HG02884 (cell line): ENCODE measurements around the gene FAM120A.

Source experiments
- ATAC-seq: cut with Tn5 transposase; IDR thresholded peaks from one replicate; pipeline ENCODE4 v1.9.1; 2021; ENCODE audit warnings: mild to moderate bottlenecking, moderate library complexity; ENCODE audit not compliant: unreplicated experiment

Gene FAM120A

DNA sequence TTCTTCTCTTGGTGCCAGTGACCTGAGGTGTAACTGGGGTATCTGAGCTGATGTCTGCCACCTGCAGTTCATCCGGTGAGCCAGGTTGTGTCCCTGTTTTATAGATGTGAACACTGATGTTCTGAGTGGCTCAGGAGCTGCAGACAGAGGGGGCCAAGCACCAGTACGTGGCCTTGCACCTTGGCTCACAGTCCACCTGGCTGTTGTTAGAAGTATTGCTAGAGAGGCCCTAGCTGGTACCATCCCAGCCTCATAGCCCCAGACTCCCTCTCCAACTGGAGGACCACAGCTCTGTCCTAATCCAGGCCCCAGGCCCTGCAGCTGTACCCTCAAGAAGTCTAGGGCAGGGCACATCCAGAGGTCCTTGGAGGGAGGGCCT, 141.1 kb downstream of the FAM120A start:
- ATAC-seq = no peak

- ATAC-seq = no peak
Observed at GRCh38 chr9:93593144-93593658, 141.7 kb downstream of the FAM120A start.

GRCh38 chr9:93594041-93594756, 142.7 kb downstream of the FAM120A start:
- ATAC-seq = no peak

- no peak for ATAC-seq
Observed at GRCh38 chr9:93595461-93595860, 144.0 kb downstream of the FAM120A start.

DNA sequence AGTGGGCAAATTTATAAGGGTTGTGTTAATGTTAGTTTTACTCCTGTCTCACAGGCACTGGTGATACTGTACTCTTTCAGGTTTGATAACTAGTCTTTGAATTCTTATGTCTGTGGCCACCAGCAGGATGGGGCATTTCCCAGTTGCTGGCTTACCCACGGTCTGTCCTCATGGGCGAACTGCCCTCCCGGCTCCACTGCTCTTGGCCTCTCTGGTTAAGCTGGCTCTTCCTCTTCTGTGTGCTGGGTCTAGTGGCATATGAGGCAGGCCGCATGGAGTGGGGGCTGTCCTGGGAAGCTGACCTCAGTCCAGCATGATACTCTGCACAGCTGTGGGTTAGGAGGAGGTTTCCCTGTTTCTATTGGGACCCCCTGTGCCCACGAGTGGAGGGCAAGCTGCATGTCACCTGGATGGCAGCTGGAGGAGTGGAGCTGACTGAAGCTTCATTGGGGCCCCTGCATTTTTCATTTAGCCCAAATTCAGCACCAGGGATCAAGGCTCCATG, 144.4 kb downstream of the FAM120A start:
- no peak for ATAC-seq

GRCh38 chr9:93596399-93596798, 144.9 kb downstream of the FAM120A start:
- no peak for ATAC-seq

GRCh38 chr9:93597142-93597706, 145.7 kb downstream of the FAM120A start:
- ATAC-seq = no peak

DNA sequence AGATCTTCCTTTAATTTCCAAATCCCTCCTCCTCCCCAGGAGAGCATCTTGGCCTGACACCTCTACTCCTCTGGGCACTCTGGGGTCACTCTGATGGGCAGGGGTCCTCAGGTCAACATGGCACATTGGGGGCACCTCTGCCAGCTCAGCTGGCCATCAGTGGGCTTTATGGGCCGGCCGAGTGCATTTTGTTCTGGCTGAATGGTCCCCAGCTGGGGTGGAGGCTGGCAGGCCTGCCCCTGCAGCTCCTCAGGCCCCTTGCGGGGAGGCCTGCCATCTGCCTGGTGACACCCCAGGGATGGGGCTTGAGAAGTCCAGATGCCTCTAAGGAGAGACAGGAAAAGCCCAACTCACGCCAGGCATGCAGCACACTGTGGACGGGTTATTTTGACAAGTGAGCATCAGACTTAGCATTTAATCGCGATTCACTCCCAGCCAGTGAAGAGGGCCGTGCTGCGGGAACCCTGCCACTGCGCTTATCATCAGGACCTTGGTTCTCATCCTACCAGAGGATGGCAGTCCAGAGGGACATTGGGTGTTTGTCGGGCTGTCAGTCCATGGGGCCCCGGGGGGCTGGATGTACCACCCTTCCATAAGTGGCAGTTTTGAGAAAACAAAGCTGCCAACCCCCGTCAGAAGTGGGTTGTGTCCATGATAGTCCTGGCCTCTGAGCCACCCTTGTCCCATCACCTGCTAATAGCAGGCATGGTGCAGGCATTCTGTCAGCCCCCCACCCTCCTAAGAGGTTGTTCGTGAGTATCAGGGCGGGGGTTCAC, 146.6 kb downstream of the FAM120A start:
- ATAC-seq = no peak

- no peak for ATAC-seq
Observed at GRCh38 chr9:93598647-93599241, 147.3 kb downstream of the FAM120A start.

DNA sequence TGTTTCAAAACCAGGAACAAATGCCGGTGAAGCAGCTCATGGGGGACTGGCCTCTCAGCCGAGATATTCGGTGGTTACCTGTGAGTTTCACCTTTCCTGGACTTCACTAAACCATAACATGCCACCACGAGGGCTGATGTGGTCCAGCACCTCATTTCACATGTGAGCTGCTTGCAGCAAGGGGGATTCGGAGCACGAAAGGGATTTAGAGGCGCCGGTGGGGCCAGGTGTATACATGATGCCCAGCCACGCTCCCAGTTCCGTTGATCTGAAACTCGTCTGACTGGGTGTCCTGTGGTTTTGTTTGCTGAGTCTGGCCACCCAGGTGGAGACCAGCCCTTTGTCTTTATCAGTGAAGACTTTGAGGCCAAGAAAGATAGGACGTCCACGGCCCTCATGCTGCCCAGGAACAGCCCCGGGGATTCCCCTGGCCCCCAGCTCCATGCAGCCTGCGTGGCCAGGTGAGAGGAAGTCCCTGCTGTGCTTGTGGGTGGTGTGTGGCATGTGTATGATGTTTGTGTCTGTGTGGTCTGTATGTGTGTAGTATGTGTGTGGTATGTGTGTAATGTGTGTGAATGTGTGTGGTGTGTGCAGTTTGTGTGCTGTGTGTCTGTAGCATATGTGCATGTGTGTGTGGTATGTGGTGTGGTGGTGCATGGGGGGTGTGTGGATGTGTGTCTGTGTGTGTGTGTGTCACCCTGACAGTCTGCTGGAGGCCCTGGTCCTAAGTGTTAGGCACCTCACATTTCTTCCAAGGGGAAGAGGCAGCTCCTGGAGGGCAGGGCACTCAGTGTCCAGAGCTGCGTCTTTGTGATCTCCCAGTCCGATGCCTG, 148.3 kb downstream of the FAM120A start:
- no peak for ATAC-seq

- no peak for ATAC-seq
Observed at GRCh38 chr9:93600504-93600903, 149.0 kb downstream of the FAM120A start.

- ATAC-seq = no peak
Observed at GRCh38 chr9:93601063-93601462, 149.6 kb downstream of the FAM120A start.

DNA sequence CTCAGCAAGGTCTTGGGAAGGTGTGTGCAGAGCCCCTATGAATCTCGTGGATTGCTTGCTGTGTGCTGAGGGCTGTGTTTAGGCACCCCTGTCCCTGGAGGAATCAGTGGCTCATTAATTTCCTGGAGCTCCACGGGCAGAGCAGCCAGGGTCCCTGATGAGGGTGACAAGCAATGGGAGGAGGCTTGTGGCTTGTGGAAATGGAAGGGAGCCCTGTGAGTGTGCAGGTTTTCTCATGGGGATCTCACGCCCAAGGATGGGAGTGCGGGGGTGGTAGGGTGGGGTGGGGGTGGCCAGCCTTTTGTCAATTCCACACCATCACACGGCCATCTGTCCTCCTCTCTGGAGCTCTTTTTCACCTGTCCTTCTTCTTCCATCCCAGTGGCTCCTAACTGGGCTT, 150.2 kb downstream of the FAM120A start:
- ATAC-seq = no peak

GRCh38 chr9:93603011-93603410, 151.5 kb downstream of the FAM120A start:
- no peak for ATAC-seq

DNA sequence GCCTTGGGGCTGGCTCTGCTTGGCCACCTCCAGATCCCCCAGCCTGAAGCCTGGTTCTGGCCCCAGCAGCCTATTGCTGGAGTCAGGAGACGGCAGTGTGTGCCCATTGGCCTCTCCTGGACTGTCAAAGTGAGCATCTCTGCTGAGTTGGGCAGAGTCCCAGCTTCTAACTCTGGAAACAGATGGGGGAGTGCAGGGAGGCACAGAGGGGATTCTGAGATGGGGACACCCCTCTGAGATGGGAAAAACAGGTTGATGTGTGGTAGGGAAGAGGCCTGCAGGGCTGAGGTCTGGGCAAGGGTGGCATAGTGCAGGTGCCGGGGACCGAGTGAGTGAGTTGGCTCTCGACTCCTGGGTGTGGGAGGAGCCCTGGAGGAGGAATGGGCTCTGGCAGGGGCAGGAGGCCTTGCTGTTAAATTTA, 152.4 kb downstream of the FAM120A start:
- ATAC-seq = no peak

DNA sequence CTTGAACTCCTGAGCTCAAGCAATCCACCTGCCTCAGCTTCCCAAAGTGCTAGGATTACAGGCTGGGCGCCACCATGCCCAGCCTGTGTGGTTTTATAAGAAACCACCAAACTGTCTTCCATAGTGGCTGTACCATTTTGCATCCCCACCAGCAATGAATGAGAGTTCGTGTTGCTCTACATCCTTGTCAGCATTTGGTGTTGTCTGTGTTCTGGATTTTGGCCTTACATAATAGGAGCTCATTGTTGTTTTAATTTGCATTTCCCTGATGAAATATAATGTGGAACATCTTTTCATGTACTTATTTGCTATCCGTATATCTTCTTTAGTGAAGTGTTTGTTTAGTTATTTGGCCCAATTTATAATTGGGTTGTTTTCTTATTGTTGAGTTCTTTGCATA, 154.7 kb downstream of the FAM120A start:
- no peak for ATAC-seq

DNA sequence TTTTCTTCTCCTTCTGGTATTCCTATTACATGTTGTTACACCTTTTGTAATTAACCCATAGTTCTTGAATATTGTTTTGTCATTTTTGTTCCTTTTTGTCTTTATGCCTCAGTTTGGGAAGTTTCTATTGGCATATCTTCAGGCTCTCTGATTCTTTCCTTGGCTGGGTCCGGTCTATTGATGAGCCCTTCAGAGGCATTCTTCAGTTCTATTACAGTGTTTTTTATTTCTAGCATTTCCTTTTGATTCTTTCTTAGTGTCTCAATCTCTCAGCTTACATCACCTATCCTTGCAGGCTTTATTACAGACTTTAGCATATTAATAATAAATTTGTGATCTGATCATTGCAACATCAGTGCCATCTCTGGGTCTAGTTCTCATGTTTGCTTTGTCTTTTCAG, 158.7 kb downstream of the FAM120A start:
- no peak for ATAC-seq

DNA sequence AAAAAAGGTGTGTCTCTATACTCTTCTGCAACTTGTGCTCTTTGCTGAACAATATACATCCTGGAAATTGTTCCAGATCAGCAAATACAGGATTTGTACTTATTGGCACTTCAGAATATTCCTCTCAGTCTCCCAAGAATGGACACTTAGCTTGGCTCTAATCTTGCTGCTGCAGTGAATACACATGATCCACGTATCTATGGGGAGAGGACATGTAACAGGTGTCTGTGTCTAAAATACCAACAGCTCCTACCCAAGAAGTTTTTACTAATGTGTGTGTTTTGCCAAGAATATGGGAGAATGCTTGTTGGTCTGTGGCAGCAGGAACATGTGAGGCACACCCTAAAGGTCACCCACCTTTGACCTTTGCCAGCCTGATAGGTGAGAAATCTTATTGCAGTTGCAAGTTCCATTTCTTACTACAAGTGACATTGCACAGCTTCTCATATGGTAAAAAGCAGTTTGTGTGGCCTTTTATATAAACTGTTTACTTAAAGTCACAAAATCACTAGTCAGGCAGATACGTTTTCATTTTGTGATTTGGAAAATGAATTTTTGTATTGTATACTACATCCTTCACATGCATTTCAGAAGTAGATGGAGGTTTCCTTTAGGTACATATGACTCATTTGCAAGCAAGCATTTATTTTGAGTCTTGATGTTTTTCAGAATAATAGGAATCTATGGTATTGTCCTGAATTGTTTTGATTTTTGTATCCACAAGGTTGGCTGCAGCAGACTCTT, 160.7 kb downstream of the FAM120A start:
- peak; percentile 35 for ATAC-seq

GRCh38 chr9:93612796-93613154, 161.3 kb downstream of the FAM120A start:
- ATAC-seq = peak; percentile 55

DNA sequence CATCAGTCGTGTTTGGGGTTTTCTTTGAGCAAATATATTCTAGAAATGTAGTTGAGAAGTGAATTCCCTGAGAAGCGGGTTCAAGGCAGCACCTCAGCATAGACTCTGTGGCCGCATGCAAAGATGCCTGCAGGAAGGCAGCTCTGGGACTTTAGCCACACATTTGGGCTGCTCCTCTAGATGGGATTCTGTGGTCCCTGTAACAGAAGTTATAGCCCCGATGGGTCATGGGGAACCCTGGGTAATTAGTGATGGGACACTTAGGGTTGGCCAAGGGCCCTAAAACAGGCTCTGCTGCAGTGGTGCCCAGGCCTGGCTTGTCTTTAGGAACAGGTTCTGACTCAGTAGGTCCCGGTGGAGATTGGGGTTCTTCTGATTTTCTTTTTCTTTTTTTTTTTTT, 161.7 kb downstream of the FAM120A start:
- no peak for ATAC-seq
